ENCODE measurements around the gene GRP. TPM values are rescaled to one million over a fixed set of nuclear protein-coding genes. Genes with fewer than 3 reads are reported as not detected.

The GRP gene
- 2.4 TPM for total RNA-seq

GRCh38 chr18:59219672-59220163 is at the start of gene GRP:
Gene GRP (plus strand): TSS chr18:59220158. CDS start chr18:59220266, 108 bp downstream.
- no peak for DNase-seq

- no peak for DNase-seq
Measured at GRCh38 chr18:59172664-59173249, 47.2 kb upstream of the GRP start.

- no peak for DNase-seq
Measured at GRCh38 chr18:59177485-59177884, 42.5 kb upstream of the GRP start.

- peak; percentile 8 for DNase-seq
Measured at GRCh38 chr18:59180150-59180845, 39.7 kb upstream of the GRP start.

GRCh38 chr18:59182673-59183072 is 37.3 kb upstream of the GRP start:
- DNase-seq = no peak

- DNase-seq = no peak
Measured at GRCh38 chr18:59189008-59189407, 30.9 kb upstream of the GRP start.

GRCh38 chr18:59189746-59190145 is 30.2 kb upstream of the GRP start:
- no peak for DNase-seq

GRCh38 chr18:59196161-59196725 is 23.7 kb upstream of the GRP start:
- DNase-seq = no peak

GRCh38 chr18:59197636-59198035 is 22.3 kb upstream of the GRP start:
- no peak for DNase-seq

GRCh38 chr18:59198215-59198614 is 21.7 kb upstream of the GRP start:
- DNase-seq = no peak

GRCh38 chr18:59200787-59201186 is 19.2 kb upstream of the GRP start:
- DNase-seq = no peak

- no peak for DNase-seq
Measured at GRCh38 chr18:59202258-59202820, 17.6 kb upstream of the GRP start.

GRCh38 chr18:59207506-59207905 is 12.5 kb upstream of the GRP start:
- no peak for DNase-seq

- no peak for DNase-seq
Measured at GRCh38 chr18:59208602-59209125, 11.3 kb upstream of the GRP start.

GRCh38 chr18:59210299-59210698 is 9.7 kb upstream of the GRP start:
- DNase-seq = no peak

- DNase-seq = no peak
Measured at GRCh38 chr18:59211629-59212028, 8.3 kb upstream of the GRP start.

- no peak for DNase-seq
Measured at GRCh38 chr18:59218018-59218417, 1.9 kb upstream of the GRP start.

- no peak for DNase-seq
Measured at GRCh38 chr18:59220164-59220783, 316 bp downstream of the GRP start.

GRCh38 chr18:59220784-59221765 is 1.1 kb downstream of the GRP start:
- no peak for DNase-seq

GRCh38 chr18:59222341-59222740 is 2.4 kb downstream of the GRP start:
- DNase-seq = no peak

- DNase-seq = peak; percentile 88
Measured at GRCh38 chr18:59228351-59228750, 8.4 kb downstream of the GRP start.

All from skin of body (tissue), 2 donors.